HCT116 (cell line): ENCODE measurements around the gene HIVEP3.

Experiments used
- ATF3 ChIP-seq: IDR thresholded peaks from 2 replicates; pipeline ENCODE4 v1.6.1; 2012
- JUND ChIP-seq: IDR thresholded peaks from 2 replicates; pipeline ENCODE4 v1.6.1; 2012
- MAX ChIP-seq: IDR thresholded peaks from 2 replicates; pipeline ENCODE4 v1.6.1; 2012
- POLR2A ChIP-seq: IDR thresholded peaks from 2 replicates; pipeline ENCODE4 v1.7.0; 2011; ENCODE audit warnings: borderline replicate concordance; ENCODE audit not compliant: insufficient read depth, insufficient read length; ENCODE audit errors: extremely low read depth
- RAD21 ChIP-seq: IDR thresholded peaks from 2 replicates; pipeline ENCODE4 v1.6.1; 2012; ENCODE audit warnings: low read depth, mild to moderate bottlenecking
- SP1 ChIP-seq: IDR thresholded peaks from 2 replicates; pipeline ENCODE4 v1.6.1; 2012; ENCODE audit warnings: low read depth
- ZBTB33 ChIP-seq: IDR thresholded peaks from 2 replicates; pipeline ENCODE4 v1.6.1; 2011; ENCODE audit warnings: mild to moderate bottlenecking, low read length, moderate library complexity; ENCODE audit not compliant: insufficient replicate concordance; ENCODE audit errors: extremely low read depth
- ZFX ChIP-seq: fragments of 450-650 bp; IDR thresholded peaks from 2 replicates; pipeline ENCODE4 v1.6.1; 2017

- no peak for TF ChIP-seq MAX
- no peak for TF ChIP-seq POLR2A
- TF ChIP-seq ZFX: no peak
- TF ChIP-seq ATF3: no peak
- no peak for TF ChIP-seq RAD21
- no peak for TF ChIP-seq ZBTB33
- no peak for TF ChIP-seq SP1
- no peak for TF ChIP-seq JUND
These were observed 266.1 kb downstream of the HIVEP3 start for GRCh38 chr1:41652384-41653265.
